ENCODE data around the gene RPL29. TPM values are rescaled to one million over a fixed set of nuclear protein-coding genes. Genes with fewer than 3 reads are reported as not detected.

Gene RPL29
- total and polyA plus RNA-seq, 4 donors, result 711 to 2,402 (median 1,234) TPM

DNA sequence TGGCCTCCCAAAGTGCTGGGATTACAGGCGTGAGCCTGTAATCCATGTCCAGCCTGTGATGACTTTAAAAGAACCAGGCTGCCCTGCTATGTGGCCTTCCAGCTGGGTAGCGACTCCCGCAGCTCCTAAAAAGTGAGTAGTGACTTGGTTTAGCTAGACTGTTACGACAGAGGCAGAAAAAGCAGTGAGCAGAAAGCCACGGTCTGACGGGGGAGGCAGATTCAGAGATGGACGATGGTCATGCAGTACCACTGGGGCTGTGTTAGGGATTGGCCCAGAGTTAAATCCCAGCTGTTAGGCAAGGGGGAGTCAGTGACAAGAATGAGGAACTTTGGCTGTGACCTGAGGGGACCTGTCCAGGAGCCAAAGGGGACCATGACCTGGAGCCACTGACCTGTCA, 3.1 kb upstream of the RPL29 start:
- Histone ChIP-seq H3K4me1 (ENCODE audit: control insufficient read depth in 5 of 5, insufficient read depth in 5 of 5, low read length in 5 of 5) (peaks cover 4 to 12% (median 9%) of the 10 kb centered on the region in 5 donors), H3K27ac (ENCODE audit: low read depth in 1 of 2, low read length in 1 of 2) (no peak overlapping the region), H3K27me3 (ENCODE audit: control insufficient read depth in 3 of 3, insufficient read depth in 3 of 3, low read length in 2 of 3) (peaks cover 0 to 2% (median 0%) of the 10 kb centered on the region in 3 donors), H3K9ac (ENCODE audit: insufficient read depth in 1 of 2, low read length in 2 of 2) (no peak overlapping the region), H3K36me3 (ENCODE audit: control insufficient read depth in 4 of 4, insufficient read depth in 4 of 4, low read length in 4 of 4) (peaks cover 0 to 16% (median 12%) of the 10 kb centered on the region in 4 donors), H3K9me3 (ENCODE audit: control insufficient read depth in 4 of 4, insufficient read depth in 3 of 4, low read length in 3 of 4) (peaks cover 0 to 2% (median 0%) of the 10 kb centered on the region in 4 donors), H3K4me3 (no peak overlapping the region)
- WGBS, 2 donors, result 75% methylated on average over 7 of the region's 7 CpGs
- ATAC-seq (ENCODE audit: insufficient read depth, low FRiP score), result no peak
- TF ChIP-seq, protein P1, sequence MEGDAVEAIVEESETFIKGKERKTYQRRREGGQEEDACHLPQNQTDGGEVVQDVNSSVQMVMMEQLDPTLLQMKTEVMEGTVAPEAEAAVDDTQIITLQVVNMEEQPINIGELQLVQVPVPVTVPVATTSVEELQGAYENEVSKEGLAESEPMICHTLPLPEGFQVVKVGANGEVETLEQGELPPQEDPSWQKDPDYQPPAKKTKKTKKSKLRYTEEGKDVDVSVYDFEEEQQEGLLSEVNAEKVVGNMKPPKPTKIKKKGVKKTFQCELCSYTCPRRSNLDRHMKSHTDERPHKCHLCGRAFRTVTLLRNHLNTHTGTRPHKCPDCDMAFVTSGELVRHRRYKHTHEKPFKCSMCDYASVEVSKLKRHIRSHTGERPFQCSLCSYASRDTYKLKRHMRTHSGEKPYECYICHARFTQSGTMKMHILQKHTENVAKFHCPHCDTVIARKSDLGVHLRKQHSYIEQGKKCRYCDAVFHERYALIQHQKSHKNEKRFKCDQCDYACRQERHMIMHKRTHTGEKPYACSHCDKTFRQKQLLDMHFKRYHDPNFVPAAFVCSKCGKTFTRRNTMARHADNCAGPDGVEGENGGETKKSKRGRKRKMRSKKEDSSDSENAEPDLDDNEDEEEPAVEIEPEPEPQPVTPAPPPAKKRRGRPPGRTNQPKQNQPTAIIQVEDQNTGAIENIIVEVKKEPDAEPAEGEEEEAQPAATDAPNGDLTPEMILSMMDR (IDR thresholded peaks at IDR 0.05; ENCODE audit: control extremely low read depth, extremely low read depth), result no peak
- DNase-seq, result no peak

DNA sequence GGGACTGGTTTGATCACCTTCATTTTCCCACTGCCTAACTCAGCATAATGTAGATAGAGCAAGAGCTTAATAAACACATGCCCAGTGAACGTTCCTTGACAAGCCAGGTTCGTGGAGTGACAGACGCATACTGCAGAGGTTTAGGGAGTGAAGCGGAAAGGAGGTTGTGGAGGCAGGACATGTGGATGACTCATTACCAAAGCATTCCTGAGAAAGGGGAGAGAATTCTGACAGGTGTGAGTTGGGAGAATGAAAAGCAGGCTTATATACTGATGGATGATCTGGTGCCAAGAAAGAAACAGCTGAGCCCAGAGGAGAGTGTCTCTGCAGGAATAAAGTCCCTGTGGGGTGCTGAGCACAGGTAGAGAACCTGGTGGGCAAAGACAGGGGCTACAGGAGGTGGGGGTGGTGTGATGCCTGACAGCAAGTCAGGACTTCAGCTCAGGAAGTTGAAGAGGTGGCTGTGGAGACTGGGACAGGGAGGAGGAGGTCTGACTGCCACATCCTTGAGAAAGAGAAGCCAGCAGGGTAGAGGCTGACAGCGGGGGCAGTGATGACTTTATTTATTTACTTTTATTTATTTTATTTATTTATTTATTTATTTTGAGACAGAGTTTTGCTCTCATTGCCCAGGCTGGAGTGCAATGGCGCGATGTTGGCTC, 2.4 kb upstream of the RPL29 start:
- DNase-seq (no peak), ATAC-seq (ENCODE audit: insufficient read depth, low FRiP score) (no peak)
- TF ChIP-seq, protein P1 (IDR thresholded peaks at IDR 0.05; ENCODE audit: control extremely low read depth, extremely low read depth), result no peak
- Histone ChIP-seq H3K27me3 (ENCODE audit: control insufficient read depth in 3 of 3, insufficient read depth in 3 of 3, low read length in 2 of 3) (peaks cover 0 to 2% (median 0%) of the 10 kb centered on the region in 3 donors), H3K36me3 (ENCODE audit: control insufficient read depth in 4 of 4, insufficient read depth in 4 of 4, low read length in 4 of 4) (peaks cover 2 to 16% (median 15%) of the 10 kb centered on the region in 4 donors), H3K4me3 (no peak overlapping the region), H3K4me1 (ENCODE audit: control insufficient read depth in 5 of 5, insufficient read depth in 5 of 5, low read length in 5 of 5) (peaks cover 4 to 12% (median 9%) of the 10 kb centered on the region in 5 donors), H3K9me3 (ENCODE audit: control insufficient read depth in 4 of 4, insufficient read depth in 3 of 4, low read length in 3 of 4) (peaks cover 0 to 2% (median 0%) of the 10 kb centered on the region in 4 donors), H3K27ac (ENCODE audit: low read depth in 1 of 2, low read length in 1 of 2) (no peak overlapping the region), H3K9ac (ENCODE audit: insufficient read depth in 1 of 2, low read length in 2 of 2) (no peak overlapping the region)
- WGBS, 2 donors, result 65 to 78% methylated on average over 7 of the region's 7 CpGs

GRCh38 chr3:51997172-51997571, 1.5 kb upstream of the RPL29 start:
- H3K27me3 ChIP-seq (ENCODE audit: control insufficient read depth in 3 of 3, insufficient read depth in 3 of 3, low read length in 2 of 3), result peaks cover 0 to 2% (median 0%) of the 10 kb centered on the region in 3 donors
- TF ChIP-seq, protein P1 (IDR thresholded peaks at IDR 0.05; ENCODE audit: control extremely low read depth, extremely low read depth), result no peak
- ATAC-seq (ENCODE audit: insufficient read depth, low FRiP score) (no peak), DNase-seq (no peak)
- H3K4me3 ChIP-seq, result no peak overlapping the region
- H3K36me3 ChIP-seq (ENCODE audit: control insufficient read depth in 4 of 4, insufficient read depth in 4 of 4, low read length in 4 of 4), result peaks cover 2 to 21% (median 20%) of the 10 kb centered on the region in 4 donors
- WGBS, 2 donors, result 51 to 84% methylated on average over 2 of the region's 2 CpGs
- no peak overlapping the region for H3K9ac ChIP-seq (ENCODE audit: insufficient read depth in 1 of 2, low read length in 2 of 2)
- H3K9me3 ChIP-seq (ENCODE audit: control insufficient read depth in 4 of 4, insufficient read depth in 3 of 4, low read length in 3 of 4), result peaks cover 0 to 2% (median 0%) of the 10 kb centered on the region in 4 donors
- peaks cover 4 to 12% (median 9%) of the 10 kb centered on the region in 5 donors for H3K4me1 ChIP-seq (ENCODE audit: control insufficient read depth in 5 of 5, insufficient read depth in 5 of 5, low read length in 5 of 5)
- no peak overlapping the region for H3K27ac ChIP-seq (ENCODE audit: low read depth in 1 of 2, low read length in 1 of 2)

Data from lung (tissue), 12 donors.